HUES48 (cell line): ENCODE data around the gene DSP.

Experiments used
- H3K27ac ChIP-seq: one replicate; pipeline ENCODE4 v1.7.0; 2013; ENCODE audit warnings: low read depth, low read length, inconsistent platforms
- H3K27me3 ChIP-seq: 2 replicates; pipeline ENCODE4 v1.6.1; 2013; ENCODE audit warnings: mild to moderate bottlenecking, low read length; ENCODE audit not compliant: control insufficient read depth, insufficient read depth
- H3K36me3 ChIP-seq: 2 replicates; pipeline ENCODE4 v1.6.1; 2013; ENCODE audit warnings: low read length; ENCODE audit not compliant: control insufficient read depth, insufficient read depth
- H3K4me1 ChIP-seq: 2 replicates; pipeline ENCODE4 v1.6.1; 2013; ENCODE audit warnings: mild to moderate bottlenecking, low read length; ENCODE audit not compliant: control insufficient read depth, insufficient read depth
- H3K4me3 ChIP-seq: 2 replicates; pipeline ENCODE4 v1.5.1; 2013; ENCODE audit warnings: mild to moderate bottlenecking, low read depth, low read length
- H3K9ac ChIP-seq: 2 replicates; pipeline ENCODE4 v1.6.1; 2013; ENCODE audit warnings: mild to moderate bottlenecking, low read depth, low read length, moderate library complexity
- H3K9me3 ChIP-seq: 2 replicates; pipeline ENCODE4 v1.6.1; 2013; ENCODE audit warnings: low read length; ENCODE audit not compliant: control insufficient read depth, insufficient read depth

The DSP gene

GRCh38 chr6:7594579-7595125, 53.2 kb downstream of the DSP start:
- no peak overlapping the region for H3K4me3 ChIP-seq
- H3K9me3 ChIP-seq = no peaks in the 10 kb centered on the region
- H3K27ac ChIP-seq = no peak overlapping the region
- no peaks in the 10 kb centered on the region for H3K27me3 ChIP-seq
- no peak overlapping the region for H3K9ac ChIP-seq
- H3K4me1 ChIP-seq = peaks cover 19% of the 10 kb centered on the region
- H3K36me3 ChIP-seq = peaks cover 68% of the 10 kb centered on the region

DNA sequence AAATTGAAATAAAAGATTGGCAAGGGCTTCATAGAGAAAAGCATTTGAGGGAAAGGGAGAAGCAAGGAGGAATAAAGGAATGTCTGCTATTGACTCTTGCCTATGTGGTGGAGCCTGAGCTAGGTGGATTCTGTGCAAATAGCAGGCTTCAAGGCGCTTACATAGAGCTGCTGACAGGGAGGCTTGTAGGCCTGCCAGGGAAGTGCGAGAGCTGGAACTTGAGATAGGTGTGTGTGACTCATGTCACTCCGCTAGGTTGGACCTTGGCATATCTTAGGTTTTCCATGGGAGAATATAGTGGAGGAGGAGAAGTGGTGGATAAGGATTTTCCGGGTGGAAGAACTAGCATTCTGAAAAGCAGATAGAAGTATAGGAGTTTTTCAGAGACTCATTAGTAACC, 62.5 kb downstream of the DSP start:
- Histone ChIP-seq H3K36me3 (peaks cover 96% of the 10 kb centered on the region), H3K27ac (no peak overlapping the region), H3K27me3 (no peaks in the 10 kb centered on the region), H3K4me3 (no peak overlapping the region), H3K9me3 (no peaks in the 10 kb centered on the region), H3K4me1 (peaks cover 13% of the 10 kb centered on the region), H3K9ac (no peak overlapping the region)

- H3K4me3 ChIP-seq = no peak overlapping the region
- no peaks in the 10 kb centered on the region for H3K9me3 ChIP-seq
- peaks cover 96% of the 10 kb centered on the region for H3K36me3 ChIP-seq
- H3K4me1 ChIP-seq = peaks cover 8% of the 10 kb centered on the region
- no peak overlapping the region for H3K9ac ChIP-seq
- H3K27me3 ChIP-seq = no peaks in the 10 kb centered on the region
- no peak overlapping the region for H3K27ac ChIP-seq
These were observed 63.0 kb downstream of the DSP start for GRCh38 chr6:7604506-7604905.

DNA sequence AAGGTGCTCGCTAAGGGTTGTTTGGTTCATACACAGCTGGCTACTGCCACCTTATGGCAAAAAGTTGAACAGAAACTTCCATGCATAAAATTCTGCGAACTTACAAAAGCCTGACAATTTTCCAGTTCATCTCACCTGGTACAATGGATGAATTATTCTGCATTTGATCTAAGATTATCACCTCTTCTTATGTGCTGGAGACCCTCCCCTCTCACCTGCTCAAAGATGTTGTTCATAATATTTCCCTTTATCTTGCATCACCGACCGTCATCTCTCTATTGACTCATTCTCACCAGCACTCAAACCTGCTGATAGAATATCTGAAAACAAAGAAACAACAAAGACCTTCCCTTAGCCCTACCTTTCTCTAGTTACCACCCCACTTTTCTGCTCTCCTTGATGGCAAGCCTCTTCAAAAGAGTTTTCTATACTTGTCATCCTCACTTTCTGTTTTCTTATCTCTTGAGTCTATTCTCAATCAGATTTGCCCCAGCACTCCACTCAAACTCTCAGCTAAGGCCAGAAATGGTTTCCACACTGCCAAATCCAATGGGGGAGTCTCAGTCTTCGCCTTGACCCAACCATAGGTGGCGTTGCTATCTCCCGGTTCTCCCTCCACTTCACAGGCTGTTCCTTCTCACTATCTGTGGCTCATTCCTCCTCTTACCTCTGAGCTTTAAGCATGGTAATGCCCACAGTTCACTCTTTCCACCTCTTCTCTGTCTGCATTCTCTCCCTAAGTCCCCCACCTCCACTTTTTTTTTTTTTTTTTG, 74.3 kb downstream of the DSP start:
- H3K9me3 ChIP-seq = no peaks in the 10 kb centered on the region
- peaks cover 16% of the 10 kb centered on the region for H3K36me3 ChIP-seq
- no peaks in the 10 kb centered on the region for H3K27me3 ChIP-seq
- H3K4me3 ChIP-seq = no peak overlapping the region
- H3K27ac ChIP-seq = no peak overlapping the region
- H3K9ac ChIP-seq = no peak overlapping the region
- peaks cover 4% of the 10 kb centered on the region; the same call in 1 of the 2 replicates for H3K4me1 ChIP-seq

DNA sequence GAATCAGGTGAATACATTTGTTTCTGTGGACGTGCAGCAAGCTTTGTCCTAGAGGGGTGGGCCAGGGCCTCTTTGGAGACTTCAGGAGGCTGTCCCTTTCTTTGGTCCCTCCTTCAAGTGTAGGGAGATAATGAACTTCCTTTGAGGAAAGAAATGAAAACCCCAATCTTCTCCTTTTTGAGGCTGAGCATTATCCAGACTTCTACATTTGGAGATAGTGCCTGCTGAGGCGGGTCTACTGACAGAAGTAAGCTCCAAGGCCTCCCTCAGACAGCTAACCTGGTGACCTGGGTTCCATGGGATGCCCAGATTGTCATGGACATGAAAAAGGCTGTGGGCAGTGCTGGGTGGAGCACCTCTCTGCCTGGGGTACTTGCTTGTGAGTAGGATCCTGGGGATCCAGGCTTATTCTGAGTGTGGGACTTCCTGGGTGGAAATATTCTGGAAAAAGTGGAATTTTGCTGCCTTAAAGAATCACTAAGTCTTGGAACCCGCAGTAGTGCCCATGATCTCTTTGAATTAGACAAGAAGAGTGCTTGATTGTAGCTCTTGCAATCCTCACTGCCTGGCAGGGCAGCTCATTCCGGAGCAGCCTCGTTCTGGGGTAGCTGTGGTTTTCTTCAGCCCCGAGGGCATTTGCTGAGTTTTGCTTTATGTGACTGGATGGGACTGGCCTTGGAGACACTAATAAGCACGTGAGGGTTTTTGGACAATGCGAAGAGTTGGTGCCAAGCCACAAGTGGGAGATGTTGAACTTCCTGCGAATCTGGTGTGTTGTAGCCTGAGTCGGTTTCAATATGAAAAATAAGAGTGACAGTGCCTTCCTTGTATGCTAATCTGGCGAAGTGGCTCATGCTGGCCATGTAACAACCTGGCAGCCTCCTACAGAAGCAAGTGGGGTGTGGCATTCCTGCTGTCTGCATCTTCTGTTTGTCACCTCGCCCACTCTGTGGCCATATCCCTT, 76.6 kb downstream of the DSP start:
- Histone ChIP-seq H3K9ac (no peak overlapping the region), H3K9me3 (no peaks in the 10 kb centered on the region), H3K4me3 (no peak overlapping the region), H3K36me3 (no peaks in the 10 kb centered on the region), H3K27me3 (no peaks in the 10 kb centered on the region), H3K4me1 (peaks cover 4% of the 10 kb centered on the region; the same call in 1 of the 2 replicates), H3K27ac (no peak overlapping the region)

- Histone ChIP-seq H3K9me3 (no peaks in the 10 kb centered on the region), H3K27ac (no peak overlapping the region), H3K9ac (no peak overlapping the region), H3K4me3 (no peak overlapping the region), H3K36me3 (no peaks in the 10 kb centered on the region), H3K4me1 (peaks cover 10% of the 10 kb centered on the region), H3K27me3 (no peaks in the 10 kb centered on the region)
These were observed 80.3 kb downstream of the DSP start for GRCh38 chr6:7621761-7622160.

GRCh38 chr6:7624796-7625710, 83.6 kb downstream of the DSP start:
- Histone ChIP-seq H3K9me3 (no peaks in the 10 kb centered on the region), H3K4me3 (no peak overlapping the region), H3K27ac (peak overlapping the region; percentile 1), H3K4me1 (peaks cover 10% of the 10 kb centered on the region), H3K36me3 (no peaks in the 10 kb centered on the region), H3K9ac (no peak overlapping the region), H3K27me3 (no peaks in the 10 kb centered on the region)

DNA sequence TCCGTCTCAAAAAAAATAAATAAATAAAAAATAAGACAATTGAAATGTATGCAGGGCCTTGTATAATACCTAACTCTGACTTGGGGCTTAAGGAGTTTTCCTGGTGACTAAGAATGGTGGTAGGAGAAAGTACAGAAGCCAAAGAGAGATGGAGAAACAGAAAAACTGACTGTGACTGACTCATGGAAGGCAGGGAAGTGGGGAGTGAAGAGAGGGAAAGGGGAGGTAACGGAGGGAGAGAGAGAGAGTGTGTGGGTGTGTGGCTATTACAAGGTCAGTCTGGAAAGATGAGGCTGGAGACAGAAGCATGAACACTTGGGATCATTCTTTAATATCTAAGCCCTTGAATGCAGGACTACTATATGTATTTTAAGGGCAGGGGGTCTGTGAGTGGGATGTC, 87.0 kb downstream of the DSP start:
- Histone ChIP-seq H3K4me3 (no peak overlapping the region), H3K27ac (no peak overlapping the region), H3K27me3 (no peaks in the 10 kb centered on the region), H3K36me3 (no peaks in the 10 kb centered on the region), H3K4me1 (peaks cover 10% of the 10 kb centered on the region), H3K9me3 (no peaks in the 10 kb centered on the region), H3K9ac (no peak overlapping the region)

GRCh38 chr6:7628909-7629308, 87.4 kb downstream of the DSP start:
- H3K36me3 ChIP-seq = no peaks in the 10 kb centered on the region
- H3K9me3 ChIP-seq = no peaks in the 10 kb centered on the region
- peaks cover 10% of the 10 kb centered on the region for H3K4me1 ChIP-seq
- no peak overlapping the region for H3K4me3 ChIP-seq
- no peaks in the 10 kb centered on the region for H3K27me3 ChIP-seq
- no peak overlapping the region for H3K9ac ChIP-seq
- no peak overlapping the region for H3K27ac ChIP-seq

DNA sequence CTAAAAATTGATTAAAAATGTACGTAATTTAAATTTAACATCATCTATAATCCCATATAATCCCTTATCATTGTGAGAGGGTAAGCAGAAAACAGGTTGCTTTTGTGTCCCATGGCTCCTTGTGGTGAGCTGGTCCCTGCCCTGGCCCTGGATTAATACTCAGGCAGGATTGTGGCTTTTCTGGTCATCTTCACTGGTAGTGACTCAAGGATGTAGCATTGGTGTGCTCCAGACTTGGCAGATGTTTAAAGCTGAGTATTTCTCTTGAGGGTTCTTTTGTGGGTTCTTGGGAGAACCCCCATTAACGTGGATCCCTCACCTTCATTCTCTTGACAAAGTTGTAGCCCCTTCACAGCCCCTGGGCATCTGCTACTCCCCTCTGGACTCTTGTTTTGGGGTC, 87.8 kb downstream of the DSP start:
- Histone ChIP-seq H3K4me1 (peaks cover 10% of the 10 kb centered on the region), H3K27ac (no peak overlapping the region), H3K36me3 (no peaks in the 10 kb centered on the region)

More for the DNA sequence above, 87.8 kb downstream of the DSP start:
- no peaks in the 10 kb centered on the region for H3K27me3 ChIP-seq
- H3K4me3 ChIP-seq = no peak overlapping the region
- no peak overlapping the region for H3K9ac ChIP-seq
- no peaks in the 10 kb centered on the region for H3K9me3 ChIP-seq
